ENCODE results near the gene DIPK2B.

Gene DIPK2B

DNA sequence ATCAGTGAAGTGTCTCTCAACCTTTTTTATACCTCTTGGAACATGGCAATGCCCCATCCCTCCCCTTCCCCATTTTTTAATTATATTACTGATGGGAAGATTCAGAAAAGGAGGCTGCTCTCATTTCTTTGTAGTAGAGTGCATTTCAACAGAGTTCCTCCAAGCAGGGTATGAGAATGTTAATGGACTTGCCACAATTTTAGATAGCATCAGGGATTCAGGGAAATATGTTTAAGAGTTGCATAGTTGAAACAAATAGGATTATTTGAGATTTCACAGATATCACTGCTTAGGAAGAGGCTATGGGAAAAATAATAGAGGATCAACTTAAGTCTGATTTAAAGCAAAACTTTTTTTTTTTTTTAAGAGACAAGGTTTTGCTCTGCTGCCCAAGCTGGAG lies 46.2 kb downstream of the DIPK2B start:
- no peak for DNase-seq

DNA sequence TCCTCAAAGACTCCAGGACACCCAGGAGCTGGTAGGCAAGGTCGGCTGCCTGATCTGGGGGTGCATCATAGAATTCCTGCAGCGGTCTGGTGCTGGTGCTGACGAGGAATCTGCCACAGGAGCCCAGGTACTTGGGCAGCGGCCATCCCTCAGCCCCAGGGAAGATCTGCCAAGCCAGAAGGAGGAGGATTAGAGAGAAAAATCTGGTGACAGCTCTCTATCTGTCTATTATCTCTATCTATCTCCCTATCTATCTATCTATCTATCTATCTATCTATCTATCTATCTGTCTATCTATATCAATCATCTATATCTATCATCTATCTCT lies 46.7 kb downstream of the DIPK2B start:
- no peak for DNase-seq
